Adrenal gland (tissue), 5 donors: ENCODE results near the gene GRPR.

Source experiments
- CTCF ChIP-seq, 6 experiments: fragments of 450-650 bp in 4 of 6; fragments of 200-600 bp in 2 of 6; sonication (generic) in 1 of 6; IDR thresholded peaks; 1 replicate in 5 of 6; 2 replicates in 1 of 6; pipeline versions ENCODE4 v1.5.1 to v1.8.0; 2016 to 2021; ENCODE audit warnings: antibody characterized with exemption in 6 of 6, mild to moderate bottlenecking in 2 of 6, moderate library complexity in 1 of 6
- POLR2A ChIP-seq, 2 donors: fragments of 450-650 bp; IDR thresholded peaks; one replicate each; pipeline ENCODE4 v1.6.1; 2017; ENCODE audit warnings: antibody characterized with exemption in 2 of 2, mild to moderate bottlenecking in 2 of 2, moderate library complexity in 1 of 2
- donor health status: DM: no; HTN: no; CAD: no.

- TF ChIP-seq CTCF (IDR thresholded peaks at IDR 0.05) (no peak), POLR2A (IDR thresholded peaks at IDR 0.05) (no peak)
These were observed 8.8 kb upstream of the GRPR start for GRCh38 chrX:16114611-16115010.
